H9 (cell line): ENCODE measurements around the gene NMS. TPM values are rescaled to one million over a fixed set of nuclear protein-coding genes. Genes with fewer than 3 reads are reported as not detected.

Source experiments
- DNase-seq: peaks from one replicate; pipeline ENCODE4 v3.0.0-alpha.2; 2017
- H2AFZ ChIP-seq: one replicate; pipeline ENCODE4 v1.6.1; 2013; ENCODE audit warnings: mild to moderate bottlenecking, low read length, control low read depth, moderate library complexity
- H2AK5ac ChIP-seq: 2 replicates; pipeline ENCODE4 v1.6.1; 2013; ENCODE audit warnings: low read length, control low read depth, mixed read lengths; ENCODE audit not compliant: insufficient read length
- H2BK120ac ChIP-seq: one replicate; pipeline ENCODE4 v1.6.1; 2013; ENCODE audit warnings: low read depth, mild to moderate bottlenecking, low read length, control low read depth, inconsistent platforms; ENCODE audit not compliant: poor library complexity, severe bottlenecking
- H2BK12ac ChIP-seq: 2 replicates; pipeline ENCODE4 v1.6.1; 2013; ENCODE audit warnings: low read length, control low read depth, mixed read lengths, low read depth; ENCODE audit not compliant: insufficient read length
- H2BK15ac ChIP-seq: 2 replicates; pipeline ENCODE4 v1.6.1; 2013; ENCODE audit warnings: low read depth, low read length, control low read depth
- H2BK20ac ChIP-seq: one replicate; pipeline ENCODE4 v1.6.1; 2013; ENCODE audit warnings: low read depth, mild to moderate bottlenecking, low read length, control low read depth, inconsistent platforms; ENCODE audit not compliant: poor library complexity, severe bottlenecking
- H2BK5ac ChIP-seq: 2 replicates; pipeline ENCODE4 v1.6.1; 2013; ENCODE audit warnings: low read length, control low read depth, mixed read lengths; ENCODE audit not compliant: insufficient read length
- H3K14ac ChIP-seq: 2 replicates; pipeline ENCODE4 v1.6.1; 2013; ENCODE audit warnings: low read length, control low read depth; ENCODE audit not compliant: insufficient read depth
- H3K18ac ChIP-seq: 2 replicates; pipeline ENCODE4 v1.6.1; 2013; ENCODE audit warnings: low read depth, mild to moderate bottlenecking, mixed read lengths, low read length, control low read depth; ENCODE audit not compliant: insufficient read length
- H3K23ac ChIP-seq: 2 replicates; pipeline ENCODE4 v1.6.1; 2013; ENCODE audit warnings: low read length, control low read depth, mixed read lengths, low read depth; ENCODE audit not compliant: insufficient read length
- H3K23me2 ChIP-seq: 2 replicates; pipeline ENCODE4 v1.6.1; 2013; ENCODE audit warnings: low read depth, mild to moderate bottlenecking, mixed read lengths, low read length, control low read depth; ENCODE audit not compliant: insufficient read length, poor library complexity, severe bottlenecking
- H3K27ac ChIP-seq: 2 replicates; pipeline ENCODE4 v1.5.1; 2013; ENCODE audit warnings: low read length, control low read depth, mixed read lengths, low read depth; ENCODE audit not compliant: insufficient read length
- H3K27me3 ChIP-seq: 2 replicates; pipeline ENCODE4 v1.6.1; 2013; ENCODE audit warnings: low read length, control low read depth, inconsistent platforms; ENCODE audit not compliant: insufficient read depth
- H3K4ac ChIP-seq: 2 replicates; pipeline ENCODE4 v1.6.1; 2013; ENCODE audit warnings: low read depth, mild to moderate bottlenecking, control low read depth, inconsistent platforms, low read length, moderate library complexity
- H3K4me1 ChIP-seq: 2 replicates; pipeline ENCODE4 v1.6.1; 2013; ENCODE audit warnings: low read length, control low read depth, inconsistent platforms; ENCODE audit not compliant: insufficient read depth
- H3K4me2 ChIP-seq: 2 replicates; pipeline ENCODE4 v1.6.1; 2013; ENCODE audit warnings: low read length, control low read depth, mixed read lengths; ENCODE audit not compliant: insufficient read length, insufficient read depth
- H3K56ac ChIP-seq: 2 replicates; pipeline ENCODE4 v1.6.1; 2013; ENCODE audit warnings: low read depth, mild to moderate bottlenecking, mixed read lengths, low read length, control low read depth; ENCODE audit not compliant: insufficient read length
- H3K79me1 ChIP-seq: 2 replicates; pipeline ENCODE4 v1.6.1; 2013; ENCODE audit warnings: low read depth, mild to moderate bottlenecking, moderate library complexity, low read length, control low read depth, inconsistent platforms; ENCODE audit not compliant: insufficient read depth, poor library complexity, severe bottlenecking
- H3K79me2 ChIP-seq: 2 replicates; pipeline ENCODE4 v1.6.1; 2013; ENCODE audit warnings: low read length, control low read depth, inconsistent platforms; ENCODE audit not compliant: insufficient read depth
- H3K9ac ChIP-seq: 2 replicates; pipeline ENCODE4 v1.6.1; 2013; ENCODE audit warnings: low read length, control low read depth, mixed read lengths; ENCODE audit not compliant: insufficient read length; ENCODE audit errors: extremely low read depth
- H3K9me3 ChIP-seq: one replicate; pipeline ENCODE4 v1.6.1; 2013; ENCODE audit warnings: low read depth, low read length, inconsistent platforms; ENCODE audit not compliant: control insufficient read depth
- H3T11ph ChIP-seq: one replicate; pipeline ENCODE4 v1.6.1; 2013; ENCODE audit warnings: mild to moderate bottlenecking, low read length, control low read depth, inconsistent platforms
- H4K20me1 ChIP-seq: one replicate; pipeline ENCODE4 v1.6.1; 2013; ENCODE audit not compliant: control insufficient read depth, insufficient read length, insufficient read depth
- H4K5ac ChIP-seq: 2 replicates; pipeline ENCODE4 v1.6.1; 2013; ENCODE audit warnings: low read depth, mild to moderate bottlenecking, mixed read lengths, low read length, control low read depth; ENCODE audit not compliant: insufficient read length
- H4K8ac ChIP-seq: replicated peaks from 2 replicates; pipeline ENCODE4 v1.6.1; 2013; ENCODE audit warnings: low read length, control low read depth, mixed read lengths, low read depth; ENCODE audit not compliant: insufficient read length
- H4K91ac ChIP-seq: 2 replicates; pipeline ENCODE4 v1.6.1; 2013; ENCODE audit warnings: low read depth, mild to moderate bottlenecking, moderate library complexity, mixed read lengths, low read length, control low read depth; ENCODE audit not compliant: insufficient read length
- H3K27ac Mint-ChIP-seq, 3 experiments: 2 replicates in 2 of 3; 3 replicates in 1 of 3; pipeline ENCODE4 v1.8.0; 2020 to 2021; ENCODE audit warnings: mixed read lengths in 3 of 3, mild to moderate bottlenecking in 1 of 3, moderate library complexity in 1 of 3
- H3K27me3 Mint-ChIP-seq: 2 replicates; pipeline ENCODE4 v1.8.0; 2021; ENCODE audit warnings: low read depth, mild to moderate bottlenecking, moderate library complexity, mixed read lengths
- H3K36me3 Mint-ChIP-seq, 3 experiments: 2 replicates in 2 of 3; 3 replicates in 1 of 3; pipeline ENCODE4 v1.8.0; 2020 to 2021; ENCODE audit warnings: low read depth in 3 of 3, mixed read lengths in 3 of 3; ENCODE audit not compliant: insufficient read depth in 1 of 3
- H3K4me1 Mint-ChIP-seq, 2 experiments: 2 replicates each; pipeline ENCODE4 v1.8.0; 2020; ENCODE audit warnings: mixed read lengths in 2 of 2
- H3K4me3 Mint-ChIP-seq, 2 experiments: 2 replicates in 1 of 2; 3 replicates in 1 of 2; pipeline ENCODE4 v1.8.0; 2020 to 2021; ENCODE audit warnings: mild to moderate bottlenecking in 2 of 2, mixed read lengths in 2 of 2, moderate library complexity in 1 of 2
- H3K9me3 Mint-ChIP-seq, 2 experiments: 2 replicates in 1 of 2; 3 replicates in 1 of 2; pipeline ENCODE4 v1.8.0; 2020; ENCODE audit warnings: mild to moderate bottlenecking in 2 of 2, mixed read lengths in 2 of 2, moderate library complexity in 1 of 2
- WGBS: extraction: QIAGEN DNeasy Blood & Tissue Kit; methylation state at CpG from one replicate; pipeline ENCODE4 v1.1.7; 2013; ENCODE audit warnings: missing lambda C conversion rate, low lambda C conversion rate, mixed read lengths; ENCODE audit not compliant: insufficient read length; ENCODE audit errors: extremely low coverage; 5-methylcytosine and 5-hydroxymethylcytosine counted together
- total RNA-seq: library from RNA; stranded (reverse); gene quantifications from 2 replicates; pipeline ENCODE4 v1.2.1, GENCODE V29; 2021
- TF ChIP-seq, protein P1 (sequence below): fragments of 200-600 bp; sonication (generic); conservative IDR thresholded peaks from 3 replicates; pipeline ENCODE4 v1.8.0; 2021; ENCODE audit warnings: antibody characterized with exemption, mild to moderate bottlenecking

Gene NMS
- total RNA-seq, 1 experiment from 2014 or later: not detected

DNA sequence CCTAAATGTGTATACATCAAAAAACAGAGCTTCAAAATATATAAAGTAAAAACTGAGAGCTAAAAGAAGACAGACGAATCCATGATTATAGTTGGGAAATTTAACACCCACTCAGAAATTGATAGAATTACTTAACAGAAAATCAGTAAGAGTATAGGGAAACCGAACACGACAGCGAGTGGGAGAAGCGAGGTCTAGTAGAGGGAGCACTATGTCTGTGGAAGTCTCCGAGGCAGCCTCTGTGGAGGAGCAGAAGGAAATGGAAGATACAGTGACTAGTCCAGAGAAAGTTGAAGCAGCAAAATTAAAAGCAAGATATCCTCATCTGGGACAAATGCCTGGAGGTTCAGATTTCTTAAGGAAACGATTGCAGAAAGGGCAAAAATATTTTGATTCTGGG is 38.8 kb downstream of the NMS start:
- Histone ChIP-seq H2AFZ (no peak overlapping the region), H4K91ac (no peak overlapping the region), H3T11ph (no peak overlapping the region), H3K27ac (no peak overlapping the region), H3K4ac (no peak overlapping the region), H2AK5ac (no peak overlapping the region), H3K27me3 (no peaks in the 10 kb centered on the region), H3K23ac (no peak overlapping the region), H3K79me2 (no peaks in the 10 kb centered on the region), H4K8ac (no peak overlapping the region), H3K23me2 (no peaks in the 10 kb centered on the region), H2BK120ac (no peak overlapping the region), H3K9ac (no peak overlapping the region), H3K4me1 (no peaks in the 10 kb centered on the region), H3K14ac (no peak overlapping the region), H2BK20ac (no peak overlapping the region), H3K9me3 (no peaks in the 10 kb centered on the region), H3K4me2 (no peak overlapping the region), H3K56ac (no peak overlapping the region), H4K5ac (no peak overlapping the region), H3K18ac (no peak overlapping the region), H4K20me1 (no peaks in the 10 kb centered on the region), H2BK5ac (no peak overlapping the region), H2BK12ac (no peak overlapping the region), H3K79me1 (no peaks in the 10 kb centered on the region), H2BK15ac (no peak overlapping the region)
- TF ChIP-seq, protein P1, sequence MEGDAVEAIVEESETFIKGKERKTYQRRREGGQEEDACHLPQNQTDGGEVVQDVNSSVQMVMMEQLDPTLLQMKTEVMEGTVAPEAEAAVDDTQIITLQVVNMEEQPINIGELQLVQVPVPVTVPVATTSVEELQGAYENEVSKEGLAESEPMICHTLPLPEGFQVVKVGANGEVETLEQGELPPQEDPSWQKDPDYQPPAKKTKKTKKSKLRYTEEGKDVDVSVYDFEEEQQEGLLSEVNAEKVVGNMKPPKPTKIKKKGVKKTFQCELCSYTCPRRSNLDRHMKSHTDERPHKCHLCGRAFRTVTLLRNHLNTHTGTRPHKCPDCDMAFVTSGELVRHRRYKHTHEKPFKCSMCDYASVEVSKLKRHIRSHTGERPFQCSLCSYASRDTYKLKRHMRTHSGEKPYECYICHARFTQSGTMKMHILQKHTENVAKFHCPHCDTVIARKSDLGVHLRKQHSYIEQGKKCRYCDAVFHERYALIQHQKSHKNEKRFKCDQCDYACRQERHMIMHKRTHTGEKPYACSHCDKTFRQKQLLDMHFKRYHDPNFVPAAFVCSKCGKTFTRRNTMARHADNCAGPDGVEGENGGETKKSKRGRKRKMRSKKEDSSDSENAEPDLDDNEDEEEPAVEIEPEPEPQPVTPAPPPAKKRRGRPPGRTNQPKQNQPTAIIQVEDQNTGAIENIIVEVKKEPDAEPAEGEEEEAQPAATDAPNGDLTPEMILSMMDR: no peak
- peaks cover 18 to 21% of the 10 kb centered on the region in 2 experiments for H3K9me3 Mint-ChIP-seq
- WGBS: no CpG with 5 or more reads among the region's 7 CpGs
- no peak overlapping the region for H3K27ac Mint-ChIP-seq
- no peaks in the 10 kb centered on the region for H3K4me1 Mint-ChIP-seq
- no peak overlapping the region for H3K4me3 Mint-ChIP-seq
- no peak for DNase-seq
- H3K27me3 Mint-ChIP-seq: 0 out of 2 replicates have a peak, but pooled peaks cover 2% of the 10 kb centered on the region
- no peaks in the 10 kb centered on the region; a peak in 1 of 7 replicates for H3K36me3 Mint-ChIP-seq
